ENCODE results near the gene PLIN1.

PLIN1 gene

DNA sequence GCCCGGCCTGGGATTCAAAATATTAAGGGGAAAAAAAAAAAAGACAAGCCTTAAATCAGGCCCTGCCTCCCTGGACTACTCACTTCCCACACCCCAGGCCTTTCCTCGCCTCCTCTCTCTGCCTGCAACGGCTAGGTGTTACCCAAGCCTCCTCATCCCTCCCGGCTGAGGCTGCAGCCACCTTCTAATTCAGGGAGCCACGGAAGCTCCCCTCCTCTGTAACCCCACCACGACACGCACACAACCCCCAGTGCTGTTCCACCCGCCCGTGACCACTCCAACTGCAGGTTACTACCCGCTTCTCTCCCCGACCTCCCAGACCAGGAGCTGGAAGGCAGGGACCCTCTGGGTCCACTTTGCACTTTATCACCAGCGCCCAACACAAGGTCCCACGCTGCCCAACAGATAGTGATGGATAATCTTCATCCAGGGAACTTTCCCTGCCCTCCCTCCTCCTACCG lies 24.8 kb downstream of the PLIN1 start:
- DNase-seq (ENCODE audit: low spot score) = no peak

DNA sequence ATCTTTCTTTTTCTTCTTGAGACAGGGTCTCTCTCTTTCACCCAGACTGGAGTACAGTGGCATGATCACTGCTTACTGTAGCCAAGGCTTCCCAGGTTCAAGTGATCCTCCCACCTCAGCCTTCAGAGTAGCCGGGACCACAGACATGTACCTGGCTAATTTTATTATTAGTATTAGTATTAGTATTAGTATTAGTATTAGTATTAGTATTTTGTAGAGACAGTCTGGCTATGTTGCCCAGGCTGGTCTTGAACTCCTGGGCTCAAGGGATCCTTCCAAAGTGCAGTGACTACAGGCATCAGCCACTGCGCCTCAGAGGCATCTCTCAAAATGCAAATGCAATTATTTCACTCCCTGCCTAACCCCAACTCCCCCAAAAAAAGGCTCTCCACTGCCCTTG lies 25.6 kb downstream of the PLIN1 start:
- no peak for DNase-seq (ENCODE audit: low spot score)

DNA sequence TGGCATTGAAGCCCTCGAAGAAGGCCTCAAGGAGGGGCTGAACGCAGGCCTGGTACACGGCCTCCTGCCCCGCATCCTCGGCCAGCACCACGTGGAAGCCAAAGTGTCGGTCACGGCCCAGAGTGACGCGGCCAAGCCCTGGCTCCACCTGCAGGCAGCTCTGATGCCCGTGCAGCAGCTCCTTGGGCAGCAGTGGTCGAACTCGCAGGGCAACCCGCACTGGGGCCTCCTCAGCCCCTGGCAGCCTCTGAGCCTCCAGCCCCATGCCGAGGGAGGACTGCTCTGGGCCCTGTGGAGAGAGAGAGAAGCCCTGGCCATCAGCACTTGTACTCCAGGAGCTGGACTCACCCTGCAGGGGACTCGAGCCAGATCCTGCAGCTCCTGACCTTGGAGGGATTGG lies 26.5 kb downstream of the PLIN1 start:
- no peak for DNase-seq (ENCODE audit: low spot score)

DNA sequence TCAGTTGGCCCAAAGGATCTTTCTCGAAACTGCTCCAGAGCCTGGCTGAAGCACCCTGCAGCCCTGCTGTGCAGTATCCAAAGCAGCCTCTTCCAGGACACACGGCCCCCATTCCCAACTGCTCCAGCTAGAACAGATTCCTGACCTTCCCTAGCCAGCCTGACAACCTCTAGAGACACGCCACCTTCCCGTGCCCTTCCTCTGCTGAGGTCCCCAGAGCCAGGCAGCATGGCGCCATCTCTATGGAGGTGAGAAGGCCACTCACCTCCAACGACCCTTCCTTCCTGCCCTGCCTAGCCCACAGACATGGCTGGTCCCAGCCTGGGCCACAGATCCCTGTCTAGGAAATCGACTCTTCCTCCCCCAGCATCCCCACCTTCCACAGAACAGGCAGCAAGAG lies 27.0 kb downstream of the PLIN1 start:
- no peak for DNase-seq (ENCODE audit: low spot score)

DNA sequence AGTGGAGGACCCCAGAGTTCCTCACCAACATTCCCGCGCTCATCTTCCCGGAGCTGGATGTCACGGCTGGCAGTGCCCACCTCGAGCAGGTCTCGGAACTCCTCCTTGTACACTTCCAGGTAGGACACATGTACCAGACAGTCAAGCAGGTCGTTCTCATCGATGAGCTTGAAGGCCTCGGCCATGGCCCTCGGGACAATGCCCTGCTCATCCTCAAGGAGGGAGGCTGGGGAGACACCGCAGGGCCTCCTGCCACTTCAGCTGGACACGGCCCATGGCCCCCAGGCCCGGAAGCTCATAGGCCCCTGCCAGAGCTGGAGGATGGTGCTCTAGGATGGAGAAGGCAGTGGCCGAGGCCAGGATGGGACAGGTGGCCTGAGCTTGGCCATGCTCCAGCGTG lies 29.5 kb downstream of the PLIN1 start:
- DNase-seq (ENCODE audit: low spot score) = no peak

DNA sequence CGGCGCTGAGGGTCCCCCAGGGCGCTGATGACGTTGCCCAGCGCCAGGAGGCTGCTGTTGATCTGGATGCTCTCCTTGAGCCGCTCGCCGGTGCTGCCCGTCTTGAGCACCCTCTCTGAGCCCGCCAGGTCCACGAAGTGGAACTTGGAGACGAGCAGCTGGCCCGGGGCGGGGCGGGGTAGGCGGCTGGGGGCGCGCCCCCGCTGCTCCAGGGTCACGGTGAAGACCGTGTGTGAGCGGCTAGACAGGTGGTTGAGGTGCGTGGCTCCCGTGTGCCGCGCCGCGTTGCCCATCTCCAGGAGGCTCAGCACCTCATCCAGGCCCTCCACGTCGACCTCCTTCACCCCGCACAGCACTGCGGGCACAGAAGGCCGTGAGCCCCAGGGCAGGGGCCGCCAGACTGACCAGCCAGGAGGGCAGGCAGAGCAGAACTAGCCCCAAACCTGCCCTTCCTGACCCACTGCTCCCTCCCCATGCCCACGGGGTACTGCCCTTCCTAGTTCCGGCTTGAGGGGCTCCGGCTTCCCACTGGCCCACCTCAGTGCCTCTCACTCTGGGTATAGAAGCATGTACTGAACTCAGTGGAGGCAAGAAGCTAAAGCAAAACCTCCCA lies 30.0 kb downstream of the PLIN1 start:
- no peak for DNase-seq (ENCODE audit: low spot score)

DNA sequence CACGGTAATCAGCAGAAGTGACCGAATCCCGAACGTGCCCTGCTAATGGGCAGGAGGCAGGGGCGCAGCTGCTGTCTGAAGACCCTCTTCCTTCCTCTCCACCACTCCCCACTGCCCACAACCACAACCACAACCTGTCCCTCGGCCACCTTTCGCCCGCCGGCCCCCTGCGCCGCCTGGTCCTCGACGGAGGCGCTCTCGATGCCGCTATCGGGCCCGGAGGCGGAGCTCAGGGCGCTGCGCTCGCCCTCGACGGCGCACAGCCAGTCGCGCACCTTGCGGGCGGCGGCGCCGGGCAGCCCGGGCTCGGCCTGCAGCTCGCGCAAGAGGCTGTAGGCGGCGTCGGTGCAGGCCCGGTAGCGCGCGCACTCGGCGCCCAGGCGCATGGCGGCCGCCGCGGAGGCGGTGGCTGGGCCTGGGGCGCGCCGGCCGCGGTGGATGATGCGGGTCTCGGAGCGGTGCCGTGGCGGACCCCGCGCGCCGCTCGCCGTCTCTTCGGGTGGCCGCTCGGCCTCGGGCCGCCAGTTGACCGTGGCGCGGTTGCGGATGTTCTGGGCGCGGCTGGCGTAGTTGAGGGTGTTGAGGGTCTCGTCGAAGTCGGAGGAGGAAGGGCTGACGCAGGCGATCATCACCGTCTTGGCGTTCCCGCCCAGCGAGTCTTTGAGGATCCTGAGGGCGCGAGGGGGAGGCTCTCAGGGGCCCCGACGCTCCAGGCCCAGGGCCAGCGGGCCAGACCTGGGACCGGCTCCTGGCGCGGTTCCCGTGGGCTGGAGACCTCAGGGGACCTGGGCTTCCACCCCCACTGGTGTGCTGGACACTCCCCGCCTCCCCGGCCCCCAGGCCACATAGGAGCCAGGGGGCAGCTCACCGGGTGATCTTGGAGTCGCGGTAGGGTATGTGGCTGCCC lies 30.8 kb downstream of the PLIN1 start:
- no peak for DNase-seq (ENCODE audit: low spot score)

DNA sequence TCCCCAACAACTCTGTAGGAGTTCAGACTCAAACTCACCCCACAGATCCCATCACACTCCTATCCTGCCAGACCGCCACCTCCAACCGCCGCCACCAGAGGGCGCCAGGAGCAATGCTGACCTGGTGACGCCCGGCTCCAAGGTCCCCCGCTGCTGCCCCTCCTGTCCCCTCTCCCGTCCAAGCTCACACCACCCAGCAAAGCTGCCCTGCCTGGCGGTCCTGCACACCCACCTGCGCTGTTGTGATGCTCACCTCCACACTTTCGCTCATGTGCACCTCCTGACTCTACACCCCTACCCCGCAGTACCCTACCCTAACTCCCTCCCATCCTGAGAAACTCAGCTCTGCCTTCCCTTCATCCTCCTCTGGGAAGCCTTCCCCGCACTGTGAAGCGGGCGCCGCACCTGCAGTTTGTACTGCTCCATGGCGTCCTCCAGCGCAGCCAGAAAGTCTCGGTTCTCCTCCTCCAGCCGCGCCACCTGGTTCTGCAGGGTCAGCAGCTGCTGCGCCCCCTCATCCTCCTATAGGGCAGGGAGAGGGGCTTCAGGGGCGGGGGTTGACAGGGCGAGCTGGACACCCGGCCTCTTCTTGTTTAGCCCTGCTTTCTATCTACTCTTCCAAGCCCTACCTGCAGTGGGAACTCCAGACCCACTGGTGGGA lies 31.8 kb downstream of the PLIN1 start:
- peak; percentile 90 for DNase-seq (ENCODE audit: low spot score)

DNA sequence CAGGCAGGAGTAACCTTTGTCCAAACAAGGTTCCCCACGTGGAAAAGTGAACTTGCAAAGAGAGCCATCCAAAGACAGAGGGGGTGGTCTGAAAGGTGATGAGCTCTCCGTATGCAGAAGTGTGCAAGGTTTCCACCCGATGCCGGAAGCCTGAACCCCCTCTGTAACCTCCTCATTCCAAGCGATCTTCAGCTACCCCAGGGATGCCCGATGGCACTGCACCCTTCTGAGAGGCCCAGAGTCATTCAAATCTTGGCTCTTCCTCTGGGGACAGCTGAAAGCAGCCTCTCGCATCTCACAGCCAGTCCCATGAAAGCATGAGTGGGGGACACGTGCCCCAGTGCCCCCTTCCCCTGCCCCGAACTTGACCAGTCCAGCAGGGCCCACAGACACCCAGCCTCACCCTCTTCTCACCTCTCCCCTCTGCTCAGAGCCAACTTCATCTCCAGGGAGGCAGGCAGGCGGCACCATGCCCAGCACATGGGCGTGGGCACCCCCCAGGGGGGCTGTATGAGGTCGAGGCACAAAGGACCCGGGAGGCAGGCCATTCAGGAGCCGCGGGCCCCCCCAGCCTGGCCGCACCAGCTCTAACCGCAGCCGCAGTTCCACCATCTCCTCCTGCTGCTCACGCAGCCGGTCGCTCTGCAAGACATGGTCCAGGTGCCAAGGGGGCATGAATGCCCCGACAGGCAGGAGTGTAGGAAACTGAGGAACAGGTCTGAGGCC lies 32.6 kb downstream of the PLIN1 start:
- no peak for DNase-seq (ENCODE audit: low spot score)

DNA sequence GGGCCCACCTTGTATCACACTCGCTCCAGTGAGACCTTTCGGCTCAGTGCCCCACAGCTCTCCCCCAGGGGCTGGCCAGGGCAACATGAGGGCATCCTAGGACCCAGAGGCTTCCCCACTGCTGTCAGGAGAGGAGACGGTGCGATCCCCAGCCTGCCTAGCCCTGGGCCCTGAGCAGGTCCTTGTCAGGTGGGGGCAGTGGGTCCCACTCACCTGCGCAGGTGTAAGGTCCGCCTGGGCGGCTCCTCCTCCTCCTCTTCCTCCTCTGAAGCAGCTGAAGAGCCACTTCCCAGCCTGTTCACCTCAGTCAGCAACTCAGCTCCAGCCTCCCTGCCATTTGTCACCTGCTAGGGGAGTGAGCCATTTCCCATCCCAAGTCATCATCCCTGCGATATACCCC lies 33.5 kb downstream of the PLIN1 start:
- DNase-seq (ENCODE audit: low spot score) = no peak

DNA sequence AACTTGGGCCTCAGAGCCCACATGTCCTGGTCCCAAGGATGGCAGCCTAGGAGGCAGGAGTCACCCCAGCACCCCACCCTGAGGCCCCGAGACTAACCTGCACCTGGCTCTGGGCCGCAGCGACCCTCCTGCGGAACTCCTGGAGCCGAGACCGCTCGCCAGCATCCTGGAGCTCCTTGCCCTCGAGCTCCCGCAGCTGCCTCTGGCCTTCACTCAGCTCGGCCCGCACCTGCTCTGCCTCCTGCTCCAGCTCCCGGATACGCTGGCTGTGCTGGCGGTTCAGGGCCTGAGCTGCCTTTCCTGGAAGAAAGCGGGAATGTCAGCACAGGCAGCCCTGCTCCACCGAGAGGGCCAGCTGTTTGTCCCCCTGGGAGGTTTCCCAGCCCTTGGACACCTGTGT lies 37.1 kb downstream of the PLIN1 start:
- DNase-seq (ENCODE audit: low spot score) = no peak

DNA sequence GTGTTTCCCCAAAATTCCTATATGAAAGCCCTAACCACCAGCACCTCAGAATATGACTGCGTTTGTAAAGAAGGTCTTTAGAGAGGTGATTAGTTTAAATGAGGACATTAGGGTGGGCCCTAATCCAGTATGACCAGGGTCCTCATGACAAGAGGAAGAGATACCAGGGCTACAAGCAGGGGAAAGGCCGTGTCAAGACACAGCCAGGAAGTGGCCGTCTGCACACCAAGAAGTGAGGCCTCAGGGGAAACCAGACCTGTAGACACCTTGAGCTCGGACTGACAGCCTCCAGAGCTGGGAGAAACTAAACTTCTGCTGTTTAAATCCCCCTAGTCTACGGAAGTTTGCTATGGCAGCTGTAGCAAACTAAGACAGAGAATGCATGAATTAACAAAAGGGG lies 38.1 kb downstream of the PLIN1 start:
- no peak for DNase-seq (ENCODE audit: low spot score)

DNA sequence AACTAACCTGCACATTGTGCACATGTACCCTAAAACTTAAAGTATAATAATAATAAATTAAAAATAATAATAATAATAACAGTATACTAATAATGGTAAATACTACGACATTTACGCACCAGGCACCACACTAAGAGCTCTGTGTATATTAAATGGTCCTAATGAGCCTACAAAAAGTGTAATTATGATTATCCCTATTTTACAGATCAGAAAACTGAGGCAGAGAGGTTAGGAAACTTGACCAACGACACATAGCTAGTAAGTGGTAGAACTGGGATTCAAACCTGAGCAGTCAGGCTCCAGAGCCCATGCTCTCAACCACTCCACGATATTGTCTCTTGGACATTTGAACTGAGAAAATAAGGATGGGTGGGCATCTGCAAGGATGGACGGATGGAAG lies 38.9 kb downstream of the PLIN1 start:
- DNase-seq (ENCODE audit: low spot score) = no peak

DNA sequence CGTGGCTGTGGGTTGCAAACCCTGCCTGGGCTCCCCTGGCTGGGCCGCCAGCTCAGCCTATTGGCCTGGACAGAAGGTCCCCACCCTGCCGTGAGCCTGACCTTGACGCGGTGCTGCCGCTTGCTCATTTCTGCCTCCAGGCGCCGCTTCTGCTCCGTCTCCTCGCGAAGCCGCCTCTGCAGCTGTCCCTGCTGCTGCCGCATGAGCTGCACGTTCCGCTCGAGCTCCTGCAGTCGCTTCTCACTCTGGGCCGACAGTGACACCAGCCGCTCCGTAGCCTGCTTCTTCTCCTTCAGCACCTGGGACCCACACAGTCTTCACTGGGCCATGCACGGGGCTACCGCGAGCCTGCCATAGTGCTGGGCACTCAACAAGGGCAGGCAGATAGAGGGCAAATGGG lies 45.6 kb downstream of the PLIN1 start:
- peak; percentile 24 for DNase-seq (ENCODE audit: low spot score)

DNA sequence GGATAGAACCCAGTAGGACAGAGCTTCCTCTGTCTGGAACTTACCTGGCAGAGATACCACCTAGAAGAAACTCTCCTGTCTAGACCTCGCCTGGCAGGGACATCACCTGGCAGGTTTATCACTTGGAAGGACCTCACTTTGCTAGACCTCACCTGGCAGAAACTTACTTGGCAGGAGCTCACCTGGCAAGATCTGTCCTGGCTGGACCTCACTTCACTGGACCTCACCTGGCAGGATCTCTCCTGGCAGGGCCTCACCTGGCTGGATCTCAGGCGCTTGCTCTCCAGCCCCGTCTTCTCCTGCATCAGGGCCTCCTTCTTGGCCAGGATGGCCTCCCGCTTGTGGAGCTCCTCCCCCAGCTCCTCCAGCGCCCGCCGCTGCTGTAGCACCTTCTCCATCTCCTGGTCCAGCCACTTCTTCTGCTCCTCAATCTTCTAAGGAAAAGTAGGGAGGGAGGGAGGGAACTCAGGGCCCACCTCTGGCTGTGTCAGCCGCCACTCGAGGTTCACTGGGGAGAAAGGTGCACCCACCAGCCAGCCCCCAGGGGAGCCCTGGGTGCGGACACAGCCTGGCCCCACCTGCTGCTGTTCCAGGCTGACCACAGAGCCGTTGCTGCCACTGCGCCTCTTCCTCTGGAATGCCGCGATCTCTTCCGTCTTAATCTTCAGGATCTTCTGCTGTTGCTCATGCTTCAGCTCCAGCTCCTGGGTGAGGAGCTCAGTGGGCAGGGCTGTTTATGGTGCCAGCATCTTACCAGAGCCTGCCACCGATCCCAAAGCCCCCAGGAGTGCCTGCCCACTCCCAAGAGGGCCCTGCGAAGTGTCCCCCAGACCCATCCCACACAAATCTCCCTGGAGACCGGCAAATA lies 46.4 kb downstream of the PLIN1 start:
- DNase-seq (ENCODE audit: low spot score) = peak; percentile 24

DNA sequence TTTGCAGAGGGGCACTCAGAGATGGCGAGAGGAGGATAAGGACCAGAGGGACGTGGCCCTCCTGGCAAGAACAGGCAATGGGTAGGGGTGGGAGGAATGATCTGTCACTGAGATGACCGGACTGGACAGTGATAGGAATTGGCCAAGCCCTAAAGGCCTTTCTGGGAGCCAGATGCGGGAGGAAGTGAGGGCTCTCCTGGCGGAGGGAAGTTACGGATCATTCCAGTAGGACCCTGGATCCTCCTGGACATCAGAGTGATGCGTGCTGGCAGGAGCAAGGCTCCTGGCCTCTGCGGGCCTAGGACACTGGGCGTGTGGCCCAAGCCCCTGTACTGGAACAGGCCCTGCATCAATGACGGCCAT lies 47.3 kb downstream of the PLIN1 start:
- no peak for DNase-seq (ENCODE audit: low spot score)

DNA sequence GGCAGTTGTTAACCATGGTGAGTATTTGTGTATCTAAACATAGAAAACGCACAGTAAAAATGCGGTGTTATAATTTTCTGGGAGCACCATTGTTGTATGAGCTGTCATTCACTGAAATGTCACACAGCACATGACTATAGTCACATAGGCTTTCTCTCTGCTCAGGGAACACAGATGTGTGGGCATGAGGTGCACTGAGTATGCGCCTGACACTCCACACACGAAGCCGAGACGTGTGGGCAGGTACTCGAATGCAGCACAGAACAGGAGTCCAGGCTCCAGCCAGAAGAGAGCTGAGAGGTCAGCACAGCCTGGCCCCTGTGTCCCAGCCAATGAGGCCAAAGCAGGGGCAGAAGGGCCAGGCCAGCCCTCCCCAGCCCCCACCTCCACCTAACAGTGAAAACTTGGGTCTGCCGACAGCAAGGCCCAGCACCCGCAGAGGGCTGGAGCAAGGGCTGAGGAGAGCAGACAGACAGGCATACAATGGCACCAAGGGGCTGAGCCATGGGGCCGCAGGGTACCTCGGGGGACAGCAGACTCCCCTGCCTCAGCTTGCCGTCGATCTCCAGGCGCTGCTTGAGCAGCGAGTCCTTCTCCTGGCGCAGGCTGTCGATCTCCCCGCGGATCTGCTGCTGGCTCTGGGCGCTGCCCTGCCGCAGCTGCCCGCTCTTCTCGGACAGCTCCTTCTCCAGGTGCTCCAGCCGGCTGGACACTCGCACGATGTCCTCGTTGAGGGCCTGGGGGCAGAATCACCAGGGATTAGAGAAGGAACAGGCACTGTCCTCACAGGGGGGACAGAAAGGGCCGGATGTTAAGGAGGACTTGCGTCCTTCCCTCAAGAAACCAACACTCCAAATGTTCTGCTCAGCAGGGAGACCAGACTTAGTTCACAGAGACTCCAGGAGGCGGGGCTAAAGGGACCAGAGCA lies 47.9 kb downstream of the PLIN1 start:
- DNase-seq (ENCODE audit: low spot score) = peak; percentile 16

DNA sequence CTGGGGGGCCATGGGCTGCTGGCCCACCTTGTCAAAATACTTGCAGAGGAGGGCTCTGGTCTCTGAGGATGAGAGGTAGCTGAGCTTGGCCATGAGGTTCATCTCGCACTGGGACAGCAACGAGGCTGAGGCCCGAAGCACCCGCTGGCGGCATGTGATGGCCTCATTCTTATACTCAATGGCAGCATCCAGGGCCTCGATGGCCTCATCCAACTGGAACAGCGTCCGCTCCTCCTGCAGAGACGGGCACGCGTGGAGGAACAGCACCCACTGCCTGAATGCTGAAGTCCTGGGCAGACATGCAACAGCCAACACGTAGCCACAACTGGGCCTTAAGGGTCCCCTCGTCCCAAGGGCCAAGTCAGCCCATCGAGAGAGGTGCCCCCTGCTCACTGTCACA lies 48.9 kb downstream of the PLIN1 start:
- no peak for DNase-seq (ENCODE audit: low spot score)

DNA sequence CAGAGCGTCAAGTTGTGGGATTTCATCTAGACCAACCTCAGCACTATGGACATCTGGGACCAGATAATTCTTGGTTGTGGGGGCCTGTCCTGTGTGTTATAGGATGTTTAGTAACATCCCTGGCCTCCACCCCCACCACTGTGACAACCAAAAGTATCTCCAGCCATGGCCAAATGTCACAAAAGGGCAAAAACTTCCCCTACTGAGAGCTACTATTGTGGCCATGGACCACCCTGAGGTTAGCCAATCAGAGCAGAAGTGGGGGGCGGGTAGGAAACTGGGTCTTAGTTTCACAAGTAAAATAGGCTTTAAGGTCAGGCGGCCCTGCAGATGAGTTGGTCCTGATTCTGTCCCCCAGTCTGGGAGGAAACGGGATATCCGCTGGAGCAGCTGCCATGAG lies 49.3 kb downstream of the PLIN1 start:
- DNase-seq (ENCODE audit: low spot score) = no peak

Data from ecto neural progenitor cell (in vitro differentiated cells).